H1 (cell line): ENCODE measurements around the gene SOHLH1. TPM values are rescaled to one million over a fixed set of nuclear protein-coding genes. Genes with fewer than 3 reads are reported as not detected.
A peak's percentile ranks its signal among the peaks of the same experiment; 100 is the strongest.

ENCODE experiments used
- CTCF ChIA-PET: fragments of 300-600 bp; sonication (Branson Sonifier 250); formaldehyde crosslinking; loops from one replicate; lab custom pipeline; 2021; ENCODE audit not compliant: partially characterized antibody; lab: Charles Lee
- POLR2A ChIA-PET: fragments of 300-600 bp; sonication (Branson Sonifier 250); formaldehyde crosslinking; loops from one replicate; lab custom pipeline; 2021; ENCODE audit warnings: inconsistent platforms; ENCODE audit not compliant: partially characterized antibody; lab: Charles Lee
- DNase-seq, 2 experiments: peaks; one replicate each; pipeline versions ENCODE4 v3.0.0 to v3.0.0-alpha.2; 2010 to 2022; ENCODE audit warnings: low spot score in 2 of 2, low read depth in 1 of 2, mixed read lengths in 1 of 2
- FAIRE-seq: peaks from 2 replicates; lab custom pipeline; 2011; peaks lifted over from hg19 to GRCh38; lab: Jason Lieb, UNC
- H2AFZ ChIP-seq: 2 replicates; pipeline ENCODE4 v1.8.1; 2012; ENCODE audit warnings: low read length, inconsistent platforms
- H2AK5ac ChIP-seq: 2 replicates; pipeline ENCODE4 v1.6.1; 2013; ENCODE audit warnings: low read depth, low read length
- H2BK120ac ChIP-seq: replicated peaks from 2 replicates; pipeline ENCODE3; 2013; ENCODE audit warnings: low read depth, low read length, inconsistent platforms
- H2BK12ac ChIP-seq: 2 replicates; pipeline ENCODE4 v1.6.1; 2013; ENCODE audit warnings: low read depth, low read length
- H2BK15ac ChIP-seq: 2 replicates; pipeline ENCODE4 v1.6.1; 2013; ENCODE audit warnings: low read length
- H2BK20ac ChIP-seq: 2 replicates; pipeline ENCODE4 v1.6.1; 2013; ENCODE audit warnings: low read length
- H2BK5ac ChIP-seq: 2 replicates; pipeline ENCODE4 v1.6.1; 2013; ENCODE audit warnings: low read depth, low read length
- H3K14ac ChIP-seq: 2 replicates; pipeline ENCODE4 v1.6.1; 2013; ENCODE audit warnings: inconsistent platforms; ENCODE audit not compliant: insufficient read length
- H3K18ac ChIP-seq: 2 replicates; pipeline ENCODE4 v1.6.1; 2013; ENCODE audit warnings: low read length; ENCODE audit errors: extremely low read depth
- H3K23ac ChIP-seq: 2 replicates; pipeline ENCODE4 v1.6.1; 2013; ENCODE audit warnings: inconsistent platforms; ENCODE audit not compliant: insufficient read length
- H3K23me2 ChIP-seq: 2 replicates; pipeline ENCODE4 v1.6.1; 2013; ENCODE audit warnings: low read depth, low read length
- H3K27ac ChIP-seq: 2 replicates; pipeline ENCODE4 v1.6.1; 2011; ENCODE audit warnings: low read depth, low read length, inconsistent platforms
- H3K27me3 ChIP-seq, 4 experiments: replicated peaks in 1 of 4; 1 replicate in 1 of 4; 2 replicates in 3 of 4; pipeline versions ENCODE4 v1.6.1 to v1.8.1; 2011 to 2013; ENCODE audit warnings: low read length in 3 of 4, mild to moderate bottlenecking in 3 of 4, inconsistent platforms in 2 of 4, mixed read lengths in 2 of 4, moderate library complexity in 1 of 4; ENCODE audit not compliant: control insufficient read depth in 3 of 4, insufficient read depth in 3 of 4; ENCODE audit errors: extremely low read depth in 1 of 4
- H3K36me3 ChIP-seq, 4 experiments: 2 replicates each; pipeline versions ENCODE4 v1.6.1 to v1.8.1; 2011 to 2013; ENCODE audit warnings: mild to moderate bottlenecking in 4 of 4, low read length in 3 of 4, moderate library complexity in 2 of 4, control low read depth in 1 of 4, inconsistent platforms in 1 of 4; ENCODE audit not compliant: insufficient read depth in 4 of 4, control insufficient read depth in 2 of 4
- H3K4ac ChIP-seq: replicated peaks from 2 replicates; pipeline ENCODE3; 2013; ENCODE audit warnings: low read length, low read depth, mixed read lengths, inconsistent platforms; ENCODE audit not compliant: insufficient read length
- H3K4me1 ChIP-seq, 4 experiments: replicated peaks in 1 of 4; 1 replicate in 1 of 4; 2 replicates in 3 of 4; pipeline versions ENCODE4 v1.6.1 to v1.8.1; 2011 to 2013; ENCODE audit warnings: low read length in 3 of 4, inconsistent platforms in 2 of 4, mixed read lengths in 1 of 4; ENCODE audit not compliant: insufficient read depth in 4 of 4, control insufficient read depth in 3 of 4
- H3K4me2 ChIP-seq, 2 experiments: 2 replicates each; pipeline versions ENCODE4 v1.6.1 to v1.8.1; 2011 to 2013; ENCODE audit warnings: low read depth in 2 of 2, low read length in 2 of 2, control low read depth in 1 of 2, inconsistent platforms in 1 of 2, mild to moderate bottlenecking in 1 of 2; ENCODE audit not compliant: insufficient read depth in 1 of 2
- H3K4me3 ChIP-seq, 4 experiments: fragments of 200-600, 300-600 bp in 1 of 4; sonication (generic), shearing (Covaris generic), sonication (Bioruptor Twin) in 1 of 4; 2 replicates each; pipeline versions ENCODE4 v1.5.1 to v1.8.1; 2011 to 2016; ENCODE audit warnings: low read length in 4 of 4, low read depth in 3 of 4, control low read depth in 2 of 4, inconsistent platforms in 2 of 4, mild to moderate bottlenecking in 2 of 4, mixed read lengths in 1 of 4, moderate library complexity in 1 of 4; ENCODE audit not compliant: insufficient read depth in 2 of 4; ENCODE audit errors: extremely low read depth in 1 of 4
- H3K56ac ChIP-seq: replicated peaks from 2 replicates; pipeline ENCODE3; 2013; ENCODE audit warnings: low read depth, mild to moderate bottlenecking, mixed read lengths, low read length, inconsistent platforms; ENCODE audit not compliant: insufficient read length
- H3K79me1 ChIP-seq: 2 replicates; pipeline ENCODE4 v1.6.1; 2013; ENCODE audit warnings: low read depth, low read length, control low read depth
- H3K79me2 ChIP-seq, 2 experiments: 2 replicates each; pipeline versions ENCODE4 v1.6.1 to v1.8.1; 2012 to 2013; ENCODE audit warnings: low read length in 2 of 2, mild to moderate bottlenecking in 2 of 2, inconsistent platforms in 1 of 2; ENCODE audit not compliant: insufficient read depth in 2 of 2, control insufficient read depth in 1 of 2
- H3K9ac ChIP-seq, 4 experiments: replicated peaks in 1 of 4; 1 replicate in 1 of 4; 2 replicates in 3 of 4; pipeline versions ENCODE4 v1.6.1 to v1.8.1; 2011 to 2013; ENCODE audit warnings: low read depth in 3 of 4, low read length in 3 of 4, control low read depth in 2 of 4, mild to moderate bottlenecking in 2 of 4, moderate library complexity in 2 of 4, inconsistent platforms in 1 of 4; ENCODE audit errors: extremely low read depth in 1 of 4
- H3K9me3 ChIP-seq, 2 experiments: 2 replicates each; pipeline versions ENCODE4 v1.6.1 to v1.8.1; 2012 to 2013; ENCODE audit warnings: mild to moderate bottlenecking in 2 of 2, moderate library complexity in 2 of 2, control low read depth in 1 of 2, inconsistent platforms in 1 of 2, low read depth in 1 of 2, low read length in 1 of 2, mixed read lengths in 1 of 2; ENCODE audit not compliant: insufficient read depth in 2 of 2
- H4K20me1 ChIP-seq, 2 experiments: replicated peaks in 1 of 2; 2 replicates each; pipeline versions ENCODE3 to v1.8.1; 2011 to 2013; ENCODE audit warnings: inconsistent platforms in 2 of 2, low read length in 2 of 2, mild to moderate bottlenecking in 1 of 2; ENCODE audit not compliant: insufficient read depth in 2 of 2, control insufficient read depth in 1 of 2
- H4K5ac ChIP-seq: 2 replicates; pipeline ENCODE4 v1.6.1; 2013; ENCODE audit warnings: low read length, low read depth, mixed read lengths, inconsistent platforms; ENCODE audit not compliant: insufficient read length
- H4K8ac ChIP-seq: 2 replicates; pipeline ENCODE4 v1.8.0; 2013; ENCODE audit warnings: mild to moderate bottlenecking, moderate library complexity, low read length, inconsistent platforms; ENCODE audit not compliant: insufficient read depth; ENCODE audit errors: extremely low read depth
- H4K91ac ChIP-seq: replicated peaks from 2 replicates; pipeline ENCODE3; 2013; ENCODE audit warnings: low read length, mixed read lengths, inconsistent platforms; ENCODE audit not compliant: insufficient read length
- CEBPB ChIP-seq: IDR thresholded peaks from 2 replicates; pipeline ENCODE4 v1.6.1; 2012; ENCODE audit warnings: low read depth, low read length
- WGBS, 2 experiments: shearing (Covaris generic) in 1 of 2; methylation state at CpG; one replicate each; pipeline versions ENCODE4 v1.1.6 to v1.1.7; 2013 to 2015; ENCODE audit warnings: low lambda C conversion rate in 2 of 2, mixed read lengths in 2 of 2, inconsistent platforms in 1 of 2, low coverage in 1 of 2, missing lambda C conversion rate in 1 of 2; ENCODE audit not compliant: insufficient replicate concordance in 2 of 2, insufficient coverage in 1 of 2, insufficient read length in 1 of 2; ENCODE audit errors: extremely low coverage in 1 of 2, missing lambda C conversion rate in 1 of 2; 5-methylcytosine and 5-hydroxymethylcytosine counted together
- polyA plus RNA-seq, 7 experiments: library from polyadenylated mRNA; depleted of rRNA in 3 of 7; stranded (reverse) in 5 of 7; unstranded in 2 of 7; fragments of >200 nt in 5 of 7; fragments of 200-250 nt in 2 of 7; gene quantifications; 1 replicate in 5 of 7; 2 replicates in 1 of 7; 4 replicates in 1 of 7; pipeline versions ENCODE4 v1.2.1 to v1.2.3, GENCODE V29; 2011 to 2013; ENCODE audit warnings: missing spikeins in 2 of 7, mixed read lengths in 2 of 7
- total RNA-seq: library from RNA; stranded (reverse); fragmentation: NEBNext Ultra II Directional; extraction: Animal tissue kit (Norgen Biotek cat#: 25700); gene quantifications from 2 replicates; pipeline ENCODE4 v1.2.1, GENCODE V29; 2021

The SOHLH1 gene
- total and polyA plus RNA-seq, 2 of the 8 experiments (the other 6 are each of a cell fraction or from before 2014, with no cell fraction given): 0.11 TPM; not detected in 1

DNA sequence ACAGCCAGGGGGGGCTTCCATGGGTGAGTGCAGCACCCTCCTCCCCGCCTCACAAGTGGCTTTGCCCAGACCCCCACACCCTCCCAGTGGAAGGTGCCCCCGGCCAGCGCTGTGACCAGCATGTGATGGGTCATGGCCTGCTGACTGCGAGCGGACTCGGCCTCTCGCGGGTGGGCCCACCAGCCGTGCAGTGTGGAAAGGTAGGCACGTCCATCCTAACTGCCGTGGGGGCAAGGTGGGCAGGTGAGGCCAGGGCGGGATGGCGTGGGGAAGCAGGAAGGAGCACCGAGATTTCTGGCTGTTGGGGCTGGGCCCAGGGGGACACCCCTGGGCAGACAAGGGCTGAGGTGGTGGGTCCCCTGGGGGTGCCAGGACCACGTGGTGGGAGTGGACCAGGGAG, 12.1 kb downstream of the SOHLH1 start:
- H3K27me3 ChIP-seq: no peaks in the 10 kb centered on the region
- no peaks in the 10 kb centered on the region for H3K79me2 ChIP-seq
- no peak overlapping the region for H3K56ac ChIP-seq
- H2BK12ac ChIP-seq: no peak overlapping the region
- no peak for TF ChIP-seq CEBPB
- CTCF ChIA-PET: interaction anchor here (0.6 kb wide), 1 partner anchor 541 kb away, joined by 3 read pairs; no protein-coding TSS in a partner anchor
- H4K8ac ChIP-seq: no peak overlapping the region; the same call in 1 of the 2 replicates
- H3K23ac ChIP-seq: no peak overlapping the region
- 97% methylated on average over 13 of the region's 15 CpGs; no CpG with 5 or more reads in 1 of the 2 experiments for WGBS, 2 experiments
- no peak overlapping the region for H3K9ac ChIP-seq
- H2BK5ac ChIP-seq: no peak overlapping the region
- no peak overlapping the region for H3K14ac ChIP-seq
- no peak overlapping the region for H3K18ac ChIP-seq
- no peak overlapping the region for H2BK120ac ChIP-seq
- no peaks in the 10 kb centered on the region for H3K9me3 ChIP-seq
- H3K23me2 ChIP-seq: no peaks in the 10 kb centered on the region
- peaks cover 0 to 7% of the 10 kb centered on the region in 2 experiments for H4K20me1 ChIP-seq
- no peak overlapping the region for H2AK5ac ChIP-seq
- H3K4me3 ChIP-seq: no peak overlapping the region
- H2BK20ac ChIP-seq: no peak overlapping the region
- FAIRE-seq: no peak
- no peak overlapping the region for H2AFZ ChIP-seq
- H4K5ac ChIP-seq: no peak overlapping the region
- no peak overlapping the region for H4K91ac ChIP-seq
- 0 out of 2 replicates have a peak overlapping the region, but pooled peaks have one; percentile 10 for H2BK15ac ChIP-seq
- H3K36me3 ChIP-seq: no peaks in the 10 kb centered on the region
- no peaks in the 10 kb centered on the region; a peak in 1 of 7 replicates for H3K4me1 ChIP-seq
- no peak for DNase-seq
- H3K4ac ChIP-seq: no peak overlapping the region
- no peak overlapping the region for H3K4me2 ChIP-seq
- H3K27ac ChIP-seq: no peak overlapping the region
- no peaks in the 10 kb centered on the region for H3K79me1 ChIP-seq
- POLR2A ChIA-PET: no interaction called here
